GM18498 (cell line): ENCODE measurements around the gene DHH.
"Not testable (repeated sequence)": the region's sequence is repeated elsewhere in the genome, so short reads cannot be mapped to it uniquely, and the experiment has no call there.

Source experiments
- ATAC-seq: cut with Tn5 transposase; IDR thresholded peaks from one replicate; pipeline ENCODE4 v1.9.1; 2021; ENCODE audit warnings: mild to moderate bottlenecking, moderate library complexity; ENCODE audit not compliant: unreplicated experiment

The DHH gene

GRCh38 chr12:49079793-49080192 lies 14.8 kb downstream of the DHH start:
- no peak for ATAC-seq

- no peak for ATAC-seq
Observed at GRCh38 chr12:49070971-49071370, 23.6 kb downstream of the DHH start.

DNA sequence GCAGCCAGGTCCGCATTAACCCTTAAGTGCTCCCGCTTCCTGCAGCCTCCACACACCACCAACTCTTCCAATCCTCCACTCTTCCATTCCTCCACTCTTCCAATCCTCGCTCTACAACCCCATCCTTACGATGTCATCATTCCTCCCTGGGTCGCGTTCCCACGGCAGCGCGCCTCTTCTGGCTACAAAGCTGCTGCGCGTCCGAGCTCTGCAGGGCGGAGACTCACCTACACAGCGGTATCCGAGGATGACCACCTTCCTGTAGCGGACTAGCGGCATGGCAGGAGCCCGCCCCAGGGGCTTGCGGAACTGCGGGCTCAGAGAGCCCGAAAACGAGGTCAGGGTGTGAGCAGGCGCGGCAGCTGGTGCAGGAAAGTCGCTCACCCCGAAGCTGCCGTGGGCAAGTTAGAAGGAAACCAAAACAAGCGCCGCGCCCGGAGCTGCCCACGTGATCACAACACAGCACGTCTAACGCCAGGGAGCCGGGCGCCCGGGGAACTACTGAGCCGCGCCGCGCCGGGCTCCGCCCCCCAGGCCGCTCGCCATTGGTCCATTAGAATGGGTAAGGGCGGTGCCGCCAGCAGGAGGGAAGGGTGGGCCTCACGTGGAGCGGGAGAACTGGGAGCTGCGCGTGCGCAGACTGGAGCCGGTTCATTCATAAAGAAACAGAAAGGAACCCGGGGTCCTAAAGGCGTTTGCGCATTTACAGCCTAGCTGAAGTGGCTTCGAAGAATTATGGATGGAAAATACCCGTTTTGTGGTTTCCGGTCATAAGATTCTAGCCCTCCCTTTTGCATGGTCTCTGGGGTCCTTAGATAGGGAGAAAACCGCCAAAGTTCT lies 24.9 kb downstream of the DHH start, which contains the start of gene RHEBL1:
Gene RHEBL1, minus strand, starts transcription at position 473 of the 840 bp plus-strand sequence. Its CDS starts 194 bp downstream, at position 279.
- ATAC-seq, result peak; percentile 98

DNA sequence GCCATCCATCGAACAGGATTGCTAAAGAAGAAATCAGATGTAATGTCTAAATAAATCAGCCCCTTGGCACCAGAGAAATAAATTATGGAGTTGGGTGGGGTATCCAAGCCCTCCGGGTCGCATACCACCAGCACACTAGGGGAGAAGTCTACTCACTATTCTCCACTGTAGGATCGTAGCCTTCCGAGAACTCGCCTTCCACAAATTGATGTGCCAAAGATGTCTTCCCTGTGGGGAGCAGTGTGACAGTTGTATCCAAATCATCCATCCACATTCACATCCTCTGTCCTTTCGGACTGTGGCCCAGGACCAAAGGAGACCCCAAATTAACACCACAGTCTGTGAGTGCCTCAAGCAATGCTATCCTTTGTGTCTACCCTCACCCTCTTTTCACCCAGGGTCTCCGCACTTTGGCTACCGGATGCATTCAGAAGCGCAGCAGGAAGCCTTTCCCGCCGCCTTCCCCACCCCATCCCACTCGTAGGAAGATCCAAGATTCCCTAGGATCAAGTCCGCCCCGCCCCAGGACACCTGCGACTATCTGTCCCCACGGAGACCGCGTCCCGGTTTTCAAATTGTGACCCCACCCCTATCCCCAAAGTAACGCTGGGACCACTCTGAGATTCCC lies 25.6 kb downstream of the DHH start:
- ATAC-seq, result no peak

GRCh38 chr12:49066120-49066519 lies 28.5 kb downstream of the DHH start:
- no peak for ATAC-seq

DNA sequence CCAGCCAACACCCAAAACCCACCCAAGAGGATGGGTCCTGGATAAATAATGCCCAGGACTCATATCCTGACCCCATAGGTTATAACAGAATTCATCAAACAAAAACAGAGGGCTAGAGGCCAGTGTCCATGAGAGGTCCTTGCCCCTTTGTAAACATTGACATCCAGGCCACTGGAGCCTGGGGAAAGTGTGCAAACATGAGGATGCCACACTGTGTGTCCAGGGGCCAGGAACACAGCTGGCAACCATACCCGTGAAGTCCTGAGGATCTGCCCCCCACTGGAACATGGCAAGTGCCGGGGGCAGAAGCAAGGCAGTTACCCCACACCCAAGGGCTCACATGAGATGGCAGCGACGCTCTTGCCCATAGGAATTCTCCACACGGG lies 29.8 kb downstream of the DHH start:
- no peak for ATAC-seq

DNA sequence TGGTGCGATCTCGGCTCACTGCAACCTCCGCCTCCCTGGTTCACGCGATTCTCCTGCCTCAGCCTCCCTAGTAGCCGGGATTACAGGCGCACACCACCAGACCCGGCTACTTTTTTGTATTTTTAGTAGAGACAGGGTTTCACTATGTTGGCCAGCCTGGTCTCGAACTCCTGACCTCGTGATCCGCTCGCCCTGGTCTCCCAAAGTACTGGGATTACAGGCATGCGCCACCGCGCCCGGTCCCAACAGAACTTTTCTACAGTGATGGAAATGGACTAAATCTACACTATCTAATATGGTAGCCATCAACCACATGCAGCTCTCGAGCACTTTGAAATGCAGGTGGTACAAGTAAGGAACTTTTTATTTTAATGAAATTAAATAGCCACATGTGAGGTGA lies 32.7 kb downstream of the DHH start:
- not testable (repeated sequence) for ATAC-seq

DNA sequence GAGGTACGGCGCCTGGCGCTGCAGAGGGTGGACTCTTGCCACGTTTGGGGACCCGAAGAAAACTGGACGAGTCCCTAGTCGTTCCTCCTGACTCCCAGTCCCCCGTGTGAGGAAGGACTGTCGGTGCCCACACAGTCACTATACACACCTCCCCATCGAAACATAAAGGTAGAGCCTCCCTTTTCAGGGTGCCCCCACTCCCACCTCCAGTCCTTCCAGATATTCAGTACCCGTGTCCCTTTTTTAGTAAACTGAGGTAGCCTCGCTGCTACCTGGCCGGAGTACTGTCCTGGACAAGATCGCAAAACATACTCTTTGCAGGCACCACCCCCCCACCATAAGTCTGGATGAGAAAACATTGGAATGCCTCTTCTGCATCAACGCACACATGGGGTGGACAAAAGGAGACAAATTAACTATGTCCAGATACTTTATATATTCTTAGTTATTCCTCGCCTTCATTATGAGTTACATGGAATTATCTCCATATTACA lies 33.4 kb downstream of the DHH start:
- no peak for ATAC-seq

GRCh38 chr12:49060237-49061156 lies 34.1 kb downstream of the DHH start, which contains the start of gene KMT2D:
KMT2D (minus strand) TSS chr12:49060794; CDS start chr12:49055324, 5,470 bp downstream.
- ATAC-seq, result peak; percentile 62

GRCh38 chr12:49059299-49060171 lies 35.1 kb downstream of the DHH start:
- peak; percentile 18 for ATAC-seq

DNA sequence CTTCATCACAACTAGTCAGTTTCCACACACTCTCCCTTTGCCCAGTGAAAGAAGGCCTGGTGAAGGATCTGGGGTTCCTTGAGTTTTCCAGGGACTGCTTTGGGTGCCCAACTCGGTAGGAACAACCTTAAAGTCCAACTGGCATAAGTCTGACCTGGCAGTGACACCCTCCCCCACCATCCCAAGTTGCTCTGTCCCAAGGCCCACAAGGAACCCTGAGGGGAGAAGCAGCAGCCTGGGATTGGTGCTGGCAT lies 35.6 kb downstream of the DHH start:
- no peak for ATAC-seq

DNA sequence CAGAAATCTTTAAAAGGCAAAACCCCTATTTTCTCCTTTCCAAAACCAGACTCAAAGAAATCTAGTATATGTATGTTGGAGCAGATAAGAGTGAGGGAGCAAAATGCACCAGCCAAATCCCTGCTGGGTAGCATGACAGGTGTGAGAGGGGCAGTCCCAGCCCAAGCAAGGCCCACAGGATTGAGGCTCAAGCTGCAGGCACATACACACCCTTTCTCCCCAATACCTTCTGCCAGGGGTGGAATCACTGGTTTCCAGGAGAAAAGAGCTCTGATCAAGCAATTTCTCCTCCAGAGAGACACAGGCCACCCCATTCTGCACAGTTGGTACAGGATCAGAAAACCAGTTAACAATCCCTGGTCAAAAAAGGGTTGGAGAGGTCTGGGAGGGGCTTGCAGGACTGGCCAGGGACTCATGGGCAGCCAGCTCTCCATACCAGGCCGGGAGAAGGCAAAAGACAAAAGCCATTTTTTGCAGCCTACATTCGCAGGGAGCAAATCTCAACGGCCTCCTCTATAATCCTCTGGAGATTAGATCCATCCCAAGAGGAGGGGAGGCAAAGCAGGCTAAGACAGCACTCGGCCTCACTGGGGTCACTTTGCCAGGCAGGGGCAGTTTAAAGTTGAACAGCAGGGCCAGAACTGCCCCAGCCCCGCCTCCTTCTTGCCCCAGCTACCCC lies 36.1 kb downstream of the DHH start:
- no peak for ATAC-seq

DNA sequence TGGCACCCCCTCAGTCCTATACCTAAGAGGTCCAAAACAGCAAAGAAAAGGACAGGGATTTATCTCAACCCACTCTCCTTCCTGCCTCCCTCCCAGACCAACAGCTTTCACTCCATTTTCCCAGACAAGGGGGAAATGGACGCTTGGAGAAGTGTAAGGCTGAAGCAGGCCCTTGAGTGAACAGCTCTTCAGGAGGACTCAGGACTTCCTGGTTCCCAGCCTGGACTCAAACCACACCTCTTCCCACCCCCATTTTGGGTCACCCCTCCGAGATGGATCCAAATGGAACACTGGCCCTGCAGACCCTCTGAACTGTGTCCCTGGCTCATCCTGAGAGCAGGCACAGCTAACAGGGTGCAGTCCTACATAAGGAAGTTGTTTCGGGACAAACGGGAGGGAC lies 36.7 kb downstream of the DHH start:
- ATAC-seq, result no peak

GRCh38 chr12:49055978-49056754 lies 38.4 kb downstream of the DHH start:
- ATAC-seq, result peak; percentile 63

DNA sequence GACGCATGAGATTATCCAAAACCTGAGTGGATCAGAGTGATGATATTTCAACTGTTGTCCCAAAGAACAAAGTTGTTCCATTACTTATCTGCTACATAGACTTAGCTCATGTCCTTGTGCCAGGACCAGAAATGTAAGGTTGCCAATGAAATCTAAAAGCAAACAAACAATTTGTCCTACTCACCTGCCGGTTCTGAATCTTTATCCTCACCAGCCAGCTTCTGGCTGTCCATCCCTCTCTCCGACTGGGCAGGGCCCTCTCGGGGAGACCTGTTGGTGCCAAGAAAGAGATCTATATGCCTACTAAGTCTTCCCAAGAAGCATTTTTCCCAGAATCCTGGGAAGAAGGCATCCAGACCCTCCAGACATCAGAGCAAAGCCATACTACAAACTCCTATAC lies 39.5 kb downstream of the DHH start:
- no peak for ATAC-seq

GRCh38 chr12:49054524-49054923 lies 40.1 kb downstream of the DHH start:
- no peak for ATAC-seq

DNA sequence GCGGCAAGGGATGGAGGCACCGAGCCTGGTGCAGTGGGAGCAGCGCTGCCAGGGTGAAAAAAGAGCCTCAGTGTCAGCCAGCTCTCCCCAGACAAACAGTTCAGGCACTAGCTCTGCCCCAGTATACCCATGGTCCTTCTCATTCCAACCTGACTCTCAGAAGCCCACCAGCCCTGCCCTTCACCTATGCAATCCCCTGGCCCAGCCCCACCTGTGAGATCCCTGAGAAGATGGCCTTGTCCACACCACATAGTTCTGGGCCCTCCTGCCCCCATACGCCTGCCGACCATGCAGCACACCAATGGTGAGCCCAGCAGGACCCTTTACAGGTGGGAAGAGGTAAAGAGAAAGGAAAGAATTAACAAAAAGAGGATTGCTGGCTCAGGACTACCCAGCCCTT lies 40.5 kb downstream of the DHH start:
- no peak for ATAC-seq

DNA sequence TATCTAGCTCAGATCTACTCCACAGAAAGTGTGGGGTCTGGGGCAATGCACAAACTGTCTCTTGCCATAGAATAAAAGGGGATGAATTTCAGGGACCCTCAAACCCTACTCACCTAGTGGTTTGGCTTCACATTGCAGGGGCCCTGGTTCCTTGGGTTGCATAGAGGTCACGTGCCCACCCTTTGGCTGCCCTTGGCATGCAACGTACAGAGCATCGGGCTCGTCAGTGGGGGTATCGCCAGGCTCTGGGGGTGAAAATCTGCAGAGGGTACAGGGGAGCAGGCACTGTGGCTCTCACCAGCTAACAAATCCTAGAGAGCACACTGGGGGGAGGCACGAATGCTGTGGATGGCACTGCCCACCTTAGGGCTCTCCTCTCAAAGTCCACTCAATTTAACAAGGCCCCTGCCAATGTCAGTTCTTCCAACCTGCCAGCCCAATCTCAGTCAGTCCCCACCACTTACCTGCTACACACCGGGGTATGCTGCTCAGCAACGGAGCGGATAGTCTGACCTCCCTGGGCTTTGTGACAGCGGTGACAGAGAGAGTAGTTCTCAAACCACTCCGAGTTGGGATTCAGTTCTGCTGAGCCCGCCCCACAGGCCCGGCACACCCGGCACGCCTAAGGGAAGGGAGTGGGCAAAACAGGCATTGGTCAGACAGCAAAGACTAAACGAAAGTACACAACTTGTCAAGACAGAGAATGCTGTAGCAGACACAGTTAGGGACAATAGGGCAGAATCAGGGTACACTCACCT lies 42.0 kb downstream of the DHH start:
- no peak for ATAC-seq
